ENCODE measurements around the gene TASP1.

GRCh38 chr20:13418263-13419229 lies 220.2 kb downstream of the TASP1 start:
- TF ChIP-seq TAF1 (IDR thresholded peaks at IDR 0.05; ENCODE audit: borderline replicate concordance, low read depth, low read length) (no peak), POLR2AphosphoS5 (IDR thresholded peaks at IDR 0.05; ENCODE audit: low read depth, low read length) (no peak)

Data from GM12892 (cell line).